Neural cell (in vitro differentiated cells): ENCODE results near the gene ARHGEF39.

ENCODE experiments used
- EP300 ChIP-seq: fragments of 450-650 bp; conservative IDR thresholded peaks from 2 replicates; pipeline ENCODE4 v1.6.1; 2014; ENCODE audit warnings: antibody characterized with exemption, mild to moderate bottlenecking, moderate library complexity; ENCODE audit not compliant: poor library complexity, severe bottlenecking
- EZH2 ChIP-seq: fragments of 200-600, 300-800 bp; shearing (Covaris generic), sonication (generic); IDR thresholded peaks from 2 replicates; pipeline ENCODE4 v1.6.1; 2014; ENCODE audit warnings: antibody characterized with exemption, low read length, borderline replicate concordance, mild to moderate bottlenecking; ENCODE audit not compliant: insufficient read depth, poor library complexity, severe bottlenecking
- POLR2AphosphoS5 ChIP-seq: IDR thresholded peaks from 2 replicates; pipeline ENCODE4 v1.6.1; 2012
- TF ChIP-seq, protein P1 (sequence below): fragments of 450-650 bp; IDR thresholded peaks from 2 replicates; pipeline ENCODE4 v1.5.1; 2014; ENCODE audit warnings: antibody characterized with exemption, mild to moderate bottlenecking, moderate library complexity; ENCODE audit not compliant: poor library complexity, severe bottlenecking

DNA sequence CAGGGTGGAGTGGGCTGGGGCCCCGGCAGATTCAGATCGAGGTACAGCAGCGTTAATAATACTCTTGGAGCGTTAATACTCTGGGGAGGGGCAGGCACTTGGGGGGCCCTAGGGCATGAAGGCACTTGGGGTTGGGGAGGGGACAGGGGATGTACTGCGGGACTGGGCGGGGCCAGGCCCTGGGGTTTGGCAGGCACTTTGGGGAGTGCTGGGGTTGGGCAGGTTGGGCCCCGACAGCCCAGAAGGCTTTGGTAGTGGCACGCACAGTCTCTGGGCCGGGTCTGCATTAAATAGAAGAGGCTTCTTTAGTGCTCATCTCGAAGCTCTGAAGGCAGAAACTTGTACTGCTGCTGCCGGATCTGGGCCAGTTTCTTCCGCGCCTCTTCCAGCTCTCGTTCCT lies 32.5 kb upstream of the ARHGEF39 start:
- TF ChIP-seq, protein P1, sequence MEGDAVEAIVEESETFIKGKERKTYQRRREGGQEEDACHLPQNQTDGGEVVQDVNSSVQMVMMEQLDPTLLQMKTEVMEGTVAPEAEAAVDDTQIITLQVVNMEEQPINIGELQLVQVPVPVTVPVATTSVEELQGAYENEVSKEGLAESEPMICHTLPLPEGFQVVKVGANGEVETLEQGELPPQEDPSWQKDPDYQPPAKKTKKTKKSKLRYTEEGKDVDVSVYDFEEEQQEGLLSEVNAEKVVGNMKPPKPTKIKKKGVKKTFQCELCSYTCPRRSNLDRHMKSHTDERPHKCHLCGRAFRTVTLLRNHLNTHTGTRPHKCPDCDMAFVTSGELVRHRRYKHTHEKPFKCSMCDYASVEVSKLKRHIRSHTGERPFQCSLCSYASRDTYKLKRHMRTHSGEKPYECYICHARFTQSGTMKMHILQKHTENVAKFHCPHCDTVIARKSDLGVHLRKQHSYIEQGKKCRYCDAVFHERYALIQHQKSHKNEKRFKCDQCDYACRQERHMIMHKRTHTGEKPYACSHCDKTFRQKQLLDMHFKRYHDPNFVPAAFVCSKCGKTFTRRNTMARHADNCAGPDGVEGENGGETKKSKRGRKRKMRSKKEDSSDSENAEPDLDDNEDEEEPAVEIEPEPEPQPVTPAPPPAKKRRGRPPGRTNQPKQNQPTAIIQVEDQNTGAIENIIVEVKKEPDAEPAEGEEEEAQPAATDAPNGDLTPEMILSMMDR: no peak
- no peak for TF ChIP-seq POLR2AphosphoS5
- no peak for TF ChIP-seq EP300
- TF ChIP-seq EZH2: no peak
